Measurements from ENCODE around the gene WNT5A. TPM values are rescaled to one million over a fixed set of nuclear protein-coding genes. Genes with fewer than 3 reads are reported as not detected.

The WNT5A gene
- polyA plus RNA-seq, 1 donor from 2014 or later, result 0.59 TPM

DNA sequence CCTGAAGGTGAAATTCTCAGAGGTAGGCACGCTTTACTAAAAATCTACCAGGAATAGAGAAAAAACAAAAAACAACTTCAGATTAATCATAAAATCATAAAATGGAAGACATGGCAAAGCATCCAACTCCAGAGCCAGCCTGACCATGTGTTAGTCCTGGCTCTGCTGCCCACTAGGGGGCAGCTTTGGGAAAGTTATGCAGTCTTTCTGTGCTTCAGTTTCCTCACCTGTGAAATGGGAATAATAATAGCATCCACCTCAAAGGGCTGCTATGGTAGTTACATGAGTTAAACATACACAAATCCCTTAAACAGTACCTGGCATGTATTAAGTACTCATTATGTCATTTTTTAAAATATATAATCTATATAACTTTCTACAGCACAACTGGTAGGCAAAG, 52.3 kb downstream of the WNT5A start:
- Histone ChIP-seq H3K9ac (ENCODE audit: low read length) (no peak overlapping the region), H3K36me3 (ENCODE audit: insufficient read depth, low read length) (no peaks in the 10 kb centered on the region), H3K27ac (ENCODE audit: low read length) (no peak overlapping the region), H3K9me2 (ENCODE audit: insufficient read depth, low read length) (no peaks in the 10 kb centered on the region), H3K27me3 (ENCODE audit: insufficient read depth, low read depth, low read length) (no peaks in the 10 kb centered on the region), H3K9me3 (ENCODE audit: low read length) (no peaks in the 10 kb centered on the region), H4K20me1 (ENCODE audit: insufficient read depth) (no peaks in the 10 kb centered on the region), H2AFZ (ENCODE audit: low read depth, low read length) (no peak overlapping the region), H3K4me2 (ENCODE audit: low read length) (no peak overlapping the region), H3F3A (ENCODE audit: insufficient read depth, low read length, poor library complexity, severe bottlenecking) (no peaks in the 10 kb centered on the region), H3K4me3 (ENCODE audit: low read length) (no peak overlapping the region), H3K79me2 (replicated peaks; ENCODE audit: insufficient read depth, low read length) (no peaks in the 10 kb centered on the region)
- TF ChIP-seq MXI1 (conservative IDR thresholded peaks at IDR 0.05; ENCODE audit: poor library complexity, severe bottlenecking), result no peak
- TF ChIP-seq POLR2AphosphoS5 (IDR thresholded peaks at IDR 0.05), result no peak
- TF ChIP-seq TAF1 (IDR thresholded peaks at IDR 0.05; ENCODE audit: low read depth), result no peak
- TF ChIP-seq RAD21 (conservative IDR thresholded peaks at IDR 0.05), result no peak
- TF ChIP-seq SMC3 (conservative IDR thresholded peaks at IDR 0.05; ENCODE audit: poor library complexity), result no peak
- no peak for TF ChIP-seq REST (IDR thresholded peaks at IDR 0.05; ENCODE audit: borderline replicate concordance)
- TF ChIP-seq CTCF (IDR thresholded peaks at IDR 0.05; ENCODE audit: poor library complexity, severe bottlenecking), result no peak
- no peak for TF ChIP-seq EZH2 (IDR thresholded peaks at IDR 0.05; ENCODE audit: borderline replicate concordance, insufficient read depth, low read length, poor library complexity, severe bottlenecking)
- TF ChIP-seq EP300 (conservative IDR thresholded peaks at IDR 0.05; ENCODE audit: poor library complexity, severe bottlenecking), result no peak

DNA sequence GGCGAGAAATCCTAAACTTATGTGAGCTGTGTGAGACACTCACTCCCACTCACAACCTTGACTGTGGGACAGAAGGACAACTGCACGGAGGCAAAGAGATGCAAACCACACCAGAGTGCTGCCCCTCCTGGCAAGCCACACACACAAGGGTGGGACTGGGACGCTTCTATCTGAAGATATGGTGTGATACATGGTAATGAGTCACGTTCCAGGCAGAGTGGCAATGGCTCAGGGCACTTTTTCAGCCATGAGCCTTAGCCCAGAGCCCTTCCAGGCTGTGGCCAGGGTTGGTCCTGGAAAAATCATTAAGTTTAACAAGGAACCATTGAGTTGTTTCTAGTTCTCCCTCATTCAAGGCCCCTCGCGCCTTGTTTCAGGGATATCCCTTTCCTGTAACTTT, 56.1 kb downstream of the WNT5A start:
- no peak for TF ChIP-seq CTCF (IDR thresholded peaks at IDR 0.05; ENCODE audit: poor library complexity, severe bottlenecking)
- TF ChIP-seq SMC3 (conservative IDR thresholded peaks at IDR 0.05; ENCODE audit: poor library complexity), result no peak
- no peak for TF ChIP-seq EZH2 (IDR thresholded peaks at IDR 0.05; ENCODE audit: borderline replicate concordance, insufficient read depth, low read length, poor library complexity, severe bottlenecking)
- TF ChIP-seq TAF1 (IDR thresholded peaks at IDR 0.05; ENCODE audit: low read depth), result no peak
- no peak for TF ChIP-seq REST (IDR thresholded peaks at IDR 0.05; ENCODE audit: borderline replicate concordance)
- no peak for TF ChIP-seq MXI1 (conservative IDR thresholded peaks at IDR 0.05; ENCODE audit: poor library complexity, severe bottlenecking)
- TF ChIP-seq POLR2AphosphoS5 (IDR thresholded peaks at IDR 0.05), result no peak
- TF ChIP-seq RAD21 (conservative IDR thresholded peaks at IDR 0.05), result no peak
- TF ChIP-seq EP300 (conservative IDR thresholded peaks at IDR 0.05; ENCODE audit: poor library complexity, severe bottlenecking), result no peak
- no peak overlapping the region for H3K4me3 ChIP-seq (ENCODE audit: low read length)
- H3K79me2 ChIP-seq (replicated peaks; ENCODE audit: insufficient read depth, low read length), result no peaks in the 10 kb centered on the region
- H3K4me2 ChIP-seq (ENCODE audit: low read length), result no peak overlapping the region
- H3F3A ChIP-seq (ENCODE audit: insufficient read depth, low read length, poor library complexity, severe bottlenecking), result no peaks in the 10 kb centered on the region
- H3K27me3 ChIP-seq (ENCODE audit: insufficient read depth, low read depth, low read length), result no peaks in the 10 kb centered on the region
- no peak overlapping the region for H3K9ac ChIP-seq (ENCODE audit: low read length)
- H4K20me1 ChIP-seq (ENCODE audit: insufficient read depth), result no peaks in the 10 kb centered on the region
- H3K27ac ChIP-seq (ENCODE audit: low read length), result no peak overlapping the region
- no peaks in the 10 kb centered on the region for H3K9me2 ChIP-seq (ENCODE audit: insufficient read depth, low read length)
- no peaks in the 10 kb centered on the region for H3K36me3 ChIP-seq (ENCODE audit: insufficient read depth, low read length)
- H3K9me3 ChIP-seq (ENCODE audit: low read length), result no peaks in the 10 kb centered on the region
- no peak overlapping the region for H2AFZ ChIP-seq (ENCODE audit: low read depth, low read length)
